Adrenal gland (tissue), 12 donors: Measurements from ENCODE around the gene LLGL2. TPM values are rescaled to one million over a fixed set of nuclear protein-coding genes. Genes with fewer than 3 reads are reported as not detected.

Experiments
- DNase-seq, 7 donors: peaks; one replicate each; pipeline ENCODE4 v3.0.0-alpha.2; 2019 to 2020
- H3K27ac ChIP-seq, 5 donors: fragments of 200-600 bp; sonication (generic) in 4 of 5; 1 replicate in 3 of 5; 2 replicates in 2 of 5; pipeline versions ENCODE4 v1.5.1 to v1.8.0; 2016 to 2020; ENCODE audit warnings: mild to moderate bottlenecking in 1 of 5
- H3K27me3 ChIP-seq: fragments of 200-600 bp; 2 replicates; pipeline ENCODE4 v1.8.0; 2021
- H3K36me3 ChIP-seq, 2 donors: fragments of 200-600 bp; replicated peaks in 1 of 2; 1 replicate in 1 of 2; 2 replicates in 1 of 2; pipeline versions ENCODE4 v1.5.1 to v1.8.0; 2018 to 2022
- H3K4me1 ChIP-seq, 2 donors: fragments of 200-600 bp; replicated peaks in 1 of 2; 1 replicate in 1 of 2; 2 replicates in 1 of 2; pipeline versions ENCODE4 v1.5.1 to v1.8.0; 2018 to 2021
- H3K4me3 ChIP-seq, 4 donors: fragments of 200-600 bp; sonication (generic) in 3 of 4; one replicate each; pipeline ENCODE4 v1.5.1; 2016 to 2018
- H3K9me3 ChIP-seq, 3 donors: fragments of 200-600 bp; sonication (generic) in 1 of 3; replicated peaks in 1 of 3; 1 replicate in 2 of 3; 2 replicates in 1 of 3; pipeline versions ENCODE4 v1.5.1 to v1.8.0; 2016 to 2021
- CTCF ChIP-seq, 6 experiments: fragments of 450-650 bp in 4 of 6; fragments of 200-600 bp in 2 of 6; sonication (generic) in 1 of 6; IDR thresholded peaks; 1 replicate in 5 of 6; 2 replicates in 1 of 6; pipeline versions ENCODE4 v1.5.1 to v1.8.0; 2016 to 2021; ENCODE audit warnings: antibody characterized with exemption in 6 of 6, mild to moderate bottlenecking in 2 of 6, moderate library complexity in 1 of 6
- POLR2A ChIP-seq, 2 donors: fragments of 450-650 bp; IDR thresholded peaks; one replicate each; pipeline ENCODE4 v1.6.1; 2017; ENCODE audit warnings: antibody characterized with exemption in 2 of 2, mild to moderate bottlenecking in 2 of 2, moderate library complexity in 1 of 2
- WGBS, 4 donors: extraction: QIAGEN DNeasy Blood & Tissue Kit in 2 of 4; methylation state at CpG; one replicate each; pipeline versions ENCODE4 v1.1.5 to v1.1.7; 2013 to 2017; 5-methylcytosine and 5-hydroxymethylcytosine counted together
- intact Hi-C, 2 donors: fragments of 100-400 bp; cut with DNase I; formaldehyde crosslinking; loops; one replicate each; pipeline versions ENCODE4 v1.14.1 to v1.15.0; 2022 to 2023
- polyA plus RNA-seq, 3 donors: library from polyadenylated mRNA; stranded (reverse); fragments of 200-250 nt in 2 of 3; fragments of 350-450 nt in 1 of 3; fragmentation: Illumina TruSeq in 1 of 3; extraction: RNeasy Lipid Tissue Mini Kit (QIAGEN cat#74804) in 1 of 3; gene quantifications; one replicate each; pipeline ENCODE4 v1.2.3, GENCODE V29; 2013 to 2014
- total RNA-seq, 9 donors: library from RNA; depleted of rRNA in 4 of 9; stranded (reverse); fragments of >200 nt in 4 of 9; fragments of 120-200 nt in 1 of 9; fragmentation: NEBNext Ultra II Directional in 1 of 9; extraction: Animal tissue kit (Norgen Biotek cat#: 25700) in 1 of 9; gene quantifications; one replicate each; pipeline versions ENCODE4 v1.1.0 to v1.2.4, GENCODE V29; 2013 to 2023
- donor health status: healthy with polysubstance abuse.
- donor health status: Bipolar disorder and iron deficiency.
- donor health status: DM: yes; HTN: yes; CAD: no.
- donor health status: DM: no; HTN: no; CAD: no.
- donor health status: DM: no; HTN: no; CAD: no.
- donor health status: DM: yes; HTN: yes; CAD: no.

Gene LLGL2
- total and polyA plus RNA-seq, 12 donors, result 1.2 to 90.3 (median 23.8) TPM

GRCh38 chr17:75525806-75526554, 483 bp downstream of the LLGL2 start:
- Histone ChIP-seq H3K27me3 (no peaks in the 10 kb centered on the region), H3K4me1 (peaks cover 12 to 15% of the 10 kb centered on the region in 2 donors), H3K4me3 (peak overlapping the region in 3 of 4 donors; percentile 27 to 71 (median 62)), H3K9me3 (no peaks in the 10 kb centered on the region), H3K27ac (peak overlapping the region in 1 of 5 donors; percentile 81), H3K36me3 (peaks cover 0 to 14% of the 10 kb centered on the region in 2 donors)
- TF ChIP-seq CTCF (IDR thresholded peaks at IDR 0.05) (no peak), POLR2A (IDR thresholded peaks at IDR 0.05) (no peak)
- peak in 4 of 7 donors; percentile 35 to 45 (median 38) for DNase-seq
- 3 to 22% (median 7%) methylated on average over 11 to 60 of the region's 60 CpGs for WGBS, 4 donors
- intact Hi-C loops, result loop anchor here in 1 of 2 donors (5.0 kb wide), 1 partner anchor 61 kb away; the partner anchor contains the start of gene MYO15B

- peak overlapping the region in 2 of 4 donors; percentile 62 to 71 for H3K4me3 ChIP-seq
- no peaks in the 10 kb centered on the region for H3K27me3 ChIP-seq
- no peak for DNase-seq
- WGBS, 4 donors, result 65 to 76% (median 70%) methylated on average over 9 to 13 of the region's 13 CpGs
- intact Hi-C loops, result loop anchor here in 1 of 2 donors (5.0 kb wide), 1 partner anchor 61 kb away; the partner anchor contains the start of gene MYO15B
- TF ChIP-seq CTCF (IDR thresholded peaks at IDR 0.05) (no peak), POLR2A (IDR thresholded peaks at IDR 0.05) (no peak)
- H3K9me3 ChIP-seq, result no peaks in the 10 kb centered on the region
- H3K36me3 ChIP-seq, result peaks cover 0 to 6% of the 10 kb centered on the region in 2 donors
- H3K4me1 ChIP-seq, result peaks cover 12 to 15% of the 10 kb centered on the region in 2 donors
- no peak overlapping the region for H3K27ac ChIP-seq
Measured at GRCh38 chr17:75526555-75527270, 1.2 kb downstream of the LLGL2 start.

GRCh38 chr17:75530837-75531720, 5.6 kb downstream of the LLGL2 start:
- TF ChIP-seq POLR2A (IDR thresholded peaks at IDR 0.05), result no peak
- TF ChIP-seq CTCF (IDR thresholded peaks at IDR 0.05), result no peak
- Histone ChIP-seq H3K36me3 (no peaks in the 10 kb centered on the region), H3K27ac (no peak overlapping the region), H3K4me1 (peaks cover 6 to 8% of the 10 kb centered on the region in 2 donors), H3K27me3 (no peaks in the 10 kb centered on the region), H3K4me3 (no peak overlapping the region), H3K9me3 (no peaks in the 10 kb centered on the region)
- no peak for DNase-seq
- intact Hi-C loops, result no loop called here
- 83 to 91% (median 87%) methylated on average over 14 to 19 of the region's 19 CpGs for WGBS, 4 donors
